HG03565 (cell line): ENCODE data around the gene CERS6.
"Not testable (repeated sequence)": the region's sequence is repeated elsewhere in the genome, so short reads cannot be mapped to it uniquely, and the experiment has no call there.

Experiments
- ATAC-seq: cut with Tn5 transposase; IDR thresholded peaks from one replicate; pipeline ENCODE4 v1.9.1; 2021; ENCODE audit warnings: mild to moderate bottlenecking, moderate library complexity; ENCODE audit not compliant: unreplicated experiment

The CERS6 gene

DNA sequence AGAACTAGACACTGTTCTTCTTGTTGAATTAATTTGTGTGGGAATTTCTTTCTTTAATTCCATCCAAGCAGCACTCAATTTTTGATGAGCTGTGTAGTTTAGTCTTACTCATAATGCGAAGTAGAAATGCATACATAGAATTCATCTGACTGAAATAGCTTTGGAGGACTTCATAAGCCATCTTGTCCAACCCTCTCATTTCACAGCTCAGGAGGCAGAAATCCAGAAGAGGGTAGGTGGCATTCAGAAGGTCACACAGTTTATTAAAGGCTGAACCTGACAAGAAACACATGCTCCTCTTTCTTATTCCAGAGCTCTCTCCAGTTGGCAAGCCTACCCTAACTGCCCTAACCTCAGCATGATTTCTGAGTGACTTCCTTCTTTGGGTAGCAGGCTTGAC lies 177.1 kb downstream of the CERS6 start:
- ATAC-seq, result no peak

DNA sequence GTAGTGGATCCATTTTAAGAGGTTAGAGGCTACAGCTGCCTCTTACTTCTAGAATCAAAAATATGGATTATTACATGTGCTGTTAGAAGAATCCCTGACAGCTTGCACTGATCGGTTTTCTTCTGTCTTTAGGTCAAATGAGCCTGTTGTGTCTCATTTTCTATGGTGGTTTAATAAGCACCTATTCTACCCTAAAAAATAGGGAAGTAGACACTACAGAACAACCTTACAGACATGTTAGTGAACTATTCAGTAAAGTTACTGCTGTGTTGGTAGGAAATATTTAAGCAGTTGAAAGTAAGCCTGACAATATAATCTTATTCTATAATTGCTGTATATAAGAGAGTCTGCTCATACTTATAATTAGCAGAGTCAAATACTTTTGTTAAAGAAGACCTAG lies 177.8 kb downstream of the CERS6 start:
- no peak for ATAC-seq

DNA sequence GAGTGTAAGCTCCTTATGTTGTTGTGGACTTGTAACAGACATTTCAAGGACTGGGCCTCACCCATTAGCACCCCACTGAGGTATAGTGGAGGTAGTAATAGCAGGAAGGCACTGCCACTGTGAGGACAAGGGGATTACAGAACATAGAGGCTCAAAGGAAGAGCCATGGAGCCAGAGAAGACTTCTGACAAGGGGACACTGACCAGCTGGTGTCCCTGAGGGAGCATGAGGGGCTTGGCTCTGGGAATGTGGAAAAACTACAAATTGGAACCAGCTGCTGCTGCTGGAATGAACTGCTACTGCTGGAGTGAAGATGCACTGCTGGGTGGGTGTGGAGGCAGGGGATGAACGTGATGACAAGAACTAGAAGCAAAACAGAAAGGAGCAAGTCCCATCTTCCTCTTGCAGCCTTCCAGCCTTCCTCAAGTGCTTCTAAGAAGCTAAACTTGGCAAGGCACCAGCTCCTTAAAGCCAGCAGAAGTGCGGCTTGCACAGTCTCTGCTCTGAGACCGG lies 179.0 kb downstream of the CERS6 start:
- ATAC-seq, result no peak

DNA sequence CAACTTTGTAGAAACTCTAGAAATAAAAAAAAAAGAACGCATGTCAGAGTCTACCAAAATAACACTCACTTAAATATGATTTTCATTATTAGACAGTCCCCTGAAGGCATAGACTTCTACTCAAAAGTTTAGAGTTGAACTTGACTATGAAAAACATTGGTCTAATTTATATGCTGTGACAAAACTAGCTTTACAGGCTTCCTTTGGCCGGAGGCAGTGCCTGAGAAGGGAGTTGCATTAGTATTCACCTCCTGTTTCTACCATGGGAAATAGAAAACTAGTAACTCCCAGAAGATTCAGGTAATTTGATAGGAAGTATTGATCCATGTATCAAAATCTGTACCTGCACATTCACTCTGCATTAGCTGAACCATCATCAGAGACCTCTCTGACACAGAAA lies 182.9 kb downstream of the CERS6 start:
- no peak for ATAC-seq

DNA sequence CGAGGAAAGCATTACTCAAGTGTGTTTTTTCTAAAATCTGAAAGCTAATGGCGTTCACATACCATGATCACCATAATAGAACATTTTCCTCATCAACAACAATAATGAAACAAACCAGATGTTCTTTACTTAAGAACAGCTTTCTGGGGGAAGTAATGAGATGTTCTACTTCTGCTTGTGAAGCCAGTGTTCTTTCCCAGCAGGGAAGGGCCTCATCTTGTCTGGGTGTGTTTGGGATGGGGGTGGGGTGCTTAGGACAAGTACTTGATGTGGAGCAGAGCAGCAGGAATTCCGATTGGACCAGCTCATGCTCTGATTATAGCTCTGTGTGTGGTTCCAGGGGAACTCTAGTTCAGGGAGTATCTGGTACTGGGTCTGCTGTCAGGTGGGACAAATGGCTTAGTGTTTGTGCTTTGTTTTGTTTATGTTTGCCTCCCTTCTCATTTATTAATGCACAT lies 183.4 kb downstream of the CERS6 start:
- ATAC-seq, result no peak

DNA sequence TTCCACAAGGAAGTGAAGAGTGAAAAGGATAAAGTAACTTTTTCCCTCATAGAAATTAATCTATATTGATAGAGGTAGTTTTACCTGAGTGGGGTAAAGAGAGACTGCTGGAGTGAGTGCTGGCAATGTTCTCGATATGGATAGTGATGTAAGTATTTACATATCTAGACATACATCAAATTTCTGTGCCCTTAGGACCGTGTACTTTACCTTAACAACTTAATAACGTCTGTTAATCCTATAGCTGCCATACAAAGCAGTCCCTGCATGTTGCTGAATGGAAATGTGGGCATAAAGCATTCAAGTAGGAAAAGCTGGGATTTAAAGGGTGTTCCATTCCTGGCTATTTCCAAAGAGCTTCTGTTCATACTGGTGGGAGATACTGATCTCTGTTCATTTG lies 184.0 kb downstream of the CERS6 start:
- ATAC-seq, result no peak

DNA sequence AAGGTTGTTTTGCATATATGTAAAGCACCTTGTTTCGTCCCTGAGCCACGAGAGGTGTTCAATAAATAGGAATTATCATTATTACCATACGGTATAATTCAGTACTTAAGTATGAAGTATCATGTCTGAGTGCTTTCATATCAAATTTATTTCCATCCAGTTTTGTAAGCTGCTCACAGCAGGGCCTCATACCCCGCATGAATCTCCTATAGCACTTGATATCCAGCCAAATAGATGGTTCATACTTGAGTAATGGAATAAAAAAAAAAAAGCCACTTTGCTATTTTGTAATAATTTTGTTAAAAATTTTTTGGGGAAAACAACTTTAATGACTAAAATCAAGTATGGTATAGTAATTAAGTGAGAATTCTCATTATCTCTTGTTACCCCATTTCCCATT lies 185.6 kb downstream of the CERS6 start:
- no peak for ATAC-seq

DNA sequence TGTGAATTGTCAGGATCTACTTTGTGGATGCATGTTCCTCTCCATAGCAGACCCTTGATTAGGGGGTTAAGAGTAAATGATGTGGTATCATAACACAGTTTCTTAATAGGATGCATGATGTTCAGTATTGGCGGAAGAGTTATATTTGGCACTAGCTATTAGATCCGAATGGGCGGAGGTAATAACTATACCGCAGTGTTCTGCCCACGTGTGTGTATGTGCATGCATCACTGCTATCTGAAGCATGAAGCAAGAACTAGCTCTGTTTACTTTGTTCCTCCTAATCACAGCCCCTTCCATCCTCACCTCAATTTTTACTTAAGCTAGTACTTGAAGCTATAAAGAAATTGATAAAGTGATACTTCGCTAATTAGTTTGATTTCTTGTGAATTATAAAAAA lies 186.8 kb downstream of the CERS6 start:
- no peak for ATAC-seq

DNA sequence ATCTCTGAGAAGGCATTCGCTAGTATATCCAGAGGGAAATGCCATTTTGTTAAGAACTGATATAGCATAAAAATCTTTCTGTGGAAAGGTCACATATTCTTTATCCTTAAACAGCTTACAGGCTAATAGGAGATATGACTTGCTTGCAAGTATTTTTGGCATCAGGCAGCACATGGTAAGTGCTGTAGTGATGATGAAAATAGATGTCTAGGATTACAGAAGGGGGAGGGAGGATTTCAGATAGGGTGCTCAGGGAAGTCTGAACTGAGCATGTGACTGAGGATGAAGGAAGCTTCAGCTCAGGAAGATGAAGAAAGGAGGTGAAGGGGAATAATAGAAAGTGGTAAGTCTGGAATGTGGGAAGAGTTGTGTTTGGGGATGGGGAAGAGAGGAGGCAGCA lies 187.9 kb downstream of the CERS6 start:
- ATAC-seq, result no peak

DNA sequence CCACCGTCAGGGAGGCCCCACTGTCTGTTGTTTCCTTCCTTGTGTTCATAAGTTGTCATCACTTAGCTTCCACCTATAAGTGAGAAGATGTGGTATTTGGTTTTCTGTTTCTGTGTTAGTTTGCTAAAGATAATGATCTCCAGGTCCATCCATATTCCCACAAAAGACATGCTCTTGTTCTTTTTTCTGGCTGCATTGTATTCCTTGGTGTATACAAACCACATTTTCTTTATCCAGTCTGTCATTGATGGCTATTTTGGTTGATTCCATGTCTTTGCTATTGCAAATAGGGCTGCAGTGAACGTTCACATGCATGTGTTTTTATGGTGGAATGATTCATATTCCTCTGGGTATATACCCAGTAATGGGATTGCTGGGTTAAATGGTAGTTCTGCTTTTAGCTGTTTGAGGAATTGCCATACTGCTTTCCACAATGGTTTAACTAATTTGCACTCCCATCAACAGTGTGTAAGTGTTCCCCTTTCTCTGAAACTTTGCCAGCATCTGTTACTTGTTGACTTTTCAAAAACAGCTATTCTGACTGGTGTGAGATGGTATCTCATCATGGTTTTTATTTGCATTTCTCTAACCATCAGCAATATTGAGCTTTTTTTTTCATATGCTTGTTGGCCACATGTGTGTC lies 189.7 kb downstream of the CERS6 start:
- ATAC-seq, result no peak

DNA sequence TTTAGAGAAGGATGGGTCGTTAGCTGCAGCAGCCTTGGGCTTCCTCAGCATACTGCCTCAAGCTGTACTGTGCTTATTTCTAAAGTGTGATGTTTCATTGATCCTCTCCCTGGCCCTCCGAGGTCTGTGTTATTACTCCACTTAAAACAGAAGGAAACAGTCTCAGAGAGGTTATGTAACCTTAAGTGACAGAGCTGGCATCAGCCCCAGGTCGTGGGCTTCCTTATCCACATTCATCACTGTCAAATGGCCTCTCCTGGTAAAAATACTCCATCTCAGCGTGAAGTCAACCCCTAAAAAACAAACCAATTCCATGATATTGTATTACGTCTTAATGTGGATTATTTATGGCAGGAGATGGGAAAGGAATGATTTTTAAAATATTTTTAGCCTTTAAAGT lies 193.0 kb downstream of the CERS6 start:
- ATAC-seq, result no peak

DNA sequence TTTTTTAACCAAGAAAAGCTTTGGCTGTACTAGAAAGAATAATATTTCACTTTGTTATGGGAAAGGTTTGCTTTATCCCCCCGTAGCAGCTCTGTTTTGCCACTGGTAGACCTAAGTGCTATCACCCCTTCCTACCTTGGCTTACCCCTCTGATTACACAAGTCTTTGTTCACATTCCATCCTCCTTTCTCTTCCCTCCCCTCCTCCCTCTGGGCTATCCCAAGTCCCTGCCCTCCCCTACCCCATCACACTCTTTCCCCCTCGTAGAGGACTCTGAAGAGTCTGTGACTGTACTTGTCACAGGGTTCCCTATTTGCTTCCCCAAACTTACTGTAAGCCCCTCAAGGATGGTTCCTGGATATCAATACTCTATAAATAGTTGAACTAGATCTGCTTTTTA lies 193.5 kb downstream of the CERS6 start:
- no peak for ATAC-seq

DNA sequence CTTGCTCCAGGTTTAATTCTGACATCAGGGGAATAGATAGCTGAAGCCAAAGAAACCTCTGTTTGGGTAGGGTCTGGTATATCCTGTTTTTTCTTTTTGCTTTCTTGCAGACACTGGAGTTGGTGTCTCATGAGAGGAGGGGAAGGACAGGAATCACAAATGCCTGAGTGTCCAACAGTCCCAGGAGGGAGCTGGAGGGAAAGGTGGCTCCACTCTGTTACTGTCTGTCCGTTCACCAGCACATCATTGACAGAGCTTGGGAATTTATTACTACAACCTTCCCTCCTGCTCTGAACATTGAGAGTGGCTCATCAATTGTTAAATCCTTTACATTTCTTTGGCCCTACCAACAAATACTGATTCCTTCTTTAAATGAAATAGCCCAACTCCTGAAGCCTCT lies 194.1 kb downstream of the CERS6 start:
- ATAC-seq, result no peak

DNA sequence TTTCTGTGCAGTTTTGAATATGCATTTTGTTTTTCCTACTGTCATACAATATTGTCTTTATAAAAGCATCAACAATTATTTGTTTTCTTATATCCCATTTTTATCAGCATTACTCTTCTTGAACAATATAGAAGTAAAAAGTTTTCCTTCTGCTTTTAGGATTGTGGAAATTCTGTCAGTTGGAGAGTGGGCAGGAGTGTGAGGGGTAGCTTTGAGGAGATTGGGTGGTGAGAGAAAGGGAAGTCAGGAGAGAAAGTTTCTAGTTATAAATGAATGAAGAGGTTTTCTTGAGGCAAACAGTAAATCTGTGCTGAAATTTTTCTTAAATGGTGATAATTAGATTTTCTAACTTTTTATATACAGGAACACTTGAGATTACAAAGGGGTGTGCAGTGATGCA lies 194.7 kb downstream of the CERS6 start:
- no peak for ATAC-seq

DNA sequence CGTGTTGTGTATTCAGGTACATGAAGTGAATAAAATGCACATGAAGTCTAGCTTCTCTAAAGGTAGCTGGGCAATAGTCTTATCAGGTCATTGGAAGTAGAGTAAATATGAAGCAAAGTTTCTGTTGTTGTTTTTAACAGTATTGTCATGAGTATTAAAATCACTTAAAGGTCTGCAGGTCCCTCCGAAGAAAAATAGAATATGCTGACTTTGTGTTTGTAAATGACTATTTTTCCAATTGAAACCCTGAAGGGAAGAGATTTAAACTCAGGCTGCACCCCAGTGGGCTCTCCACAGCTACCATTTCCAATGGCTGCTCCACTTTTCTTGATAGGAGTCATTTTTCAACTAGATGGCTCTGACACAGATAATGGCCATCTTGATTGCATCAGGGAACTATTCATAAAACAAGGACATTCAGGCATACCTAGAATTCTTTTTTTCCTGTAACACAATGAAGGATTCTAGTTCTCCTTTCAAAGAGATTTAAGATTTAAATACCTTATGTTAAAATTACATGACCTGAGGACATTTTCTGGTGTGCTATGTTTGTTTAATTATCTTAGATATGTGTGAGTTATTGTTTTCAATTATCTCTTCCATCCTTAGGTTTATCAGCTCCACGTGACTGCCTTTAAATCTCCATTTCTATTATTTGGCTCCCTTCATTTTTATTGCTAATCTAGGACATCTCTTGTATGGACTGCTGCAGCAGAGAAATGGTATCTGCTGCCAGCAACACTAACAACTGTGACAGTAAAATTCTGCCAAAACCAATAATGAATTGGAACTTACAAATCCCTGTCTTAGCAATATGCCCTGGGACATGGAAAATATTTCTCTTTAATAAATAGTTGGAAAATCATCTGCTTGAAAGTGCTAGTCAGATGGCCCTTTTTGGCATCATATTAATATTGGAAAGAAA lies 197.2 kb downstream of the CERS6 start:
- ATAC-seq, result no peak

DNA sequence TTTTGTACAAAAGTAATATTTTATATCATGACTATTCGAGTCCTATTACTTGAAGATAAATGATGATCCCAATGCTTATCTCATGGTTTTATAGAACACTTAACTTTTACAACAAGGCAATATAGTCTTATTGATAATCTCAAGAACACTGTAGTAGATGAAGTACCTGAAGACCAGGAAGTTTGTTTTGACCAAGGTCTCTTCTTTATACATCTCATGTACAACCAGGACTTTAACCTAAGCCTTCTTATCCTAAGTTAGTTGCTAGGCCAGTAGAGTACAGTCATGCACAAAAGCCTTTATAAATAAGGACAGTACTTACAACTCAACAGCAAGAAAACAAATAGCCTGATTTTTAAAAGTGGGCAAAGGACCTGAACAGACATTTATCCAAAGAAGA lies 198.6 kb downstream of the CERS6 start:
- no peak for ATAC-seq

DNA sequence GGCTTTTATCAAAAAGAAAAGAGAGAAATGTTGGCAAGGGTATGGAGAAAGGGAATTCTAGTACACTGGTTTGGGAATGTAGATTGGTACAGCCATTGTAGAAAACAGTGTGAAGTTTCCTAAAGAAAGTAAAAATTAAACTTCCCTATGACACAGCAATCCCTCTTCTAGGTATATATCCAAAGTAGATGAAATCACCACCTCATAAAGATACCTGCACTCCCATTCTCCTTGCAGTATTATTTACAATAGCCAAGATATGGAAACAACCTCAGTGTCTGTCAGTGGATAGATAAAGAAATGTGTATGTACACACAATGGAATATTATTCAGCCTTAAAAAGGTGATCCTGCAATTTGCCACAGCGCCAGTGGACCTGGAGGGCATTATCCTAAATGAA lies 199.1 kb downstream of the CERS6 start:
- no peak for ATAC-seq

DNA sequence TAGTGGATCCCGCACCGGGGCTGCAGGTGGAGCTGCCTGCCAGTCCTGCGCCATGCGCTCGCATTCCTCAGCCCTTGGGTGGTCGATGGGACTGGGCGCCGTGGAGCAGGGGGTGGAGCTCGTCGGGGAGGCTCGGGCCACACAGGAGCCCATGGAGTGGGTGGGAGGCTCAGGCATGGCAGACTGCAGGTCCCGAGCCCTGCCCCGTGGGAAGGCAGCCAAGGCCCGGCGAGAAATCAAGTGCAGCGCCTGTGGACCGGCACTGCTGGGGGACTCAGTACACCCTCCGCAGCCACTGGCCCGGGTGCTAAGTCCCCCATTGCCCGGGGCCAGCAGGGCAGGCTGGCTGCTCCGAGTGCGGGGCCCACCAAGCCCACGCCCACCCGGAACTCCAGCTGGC lies 201.3 kb downstream of the CERS6 start:
- ATAC-seq, result not testable (repeated sequence)

DNA sequence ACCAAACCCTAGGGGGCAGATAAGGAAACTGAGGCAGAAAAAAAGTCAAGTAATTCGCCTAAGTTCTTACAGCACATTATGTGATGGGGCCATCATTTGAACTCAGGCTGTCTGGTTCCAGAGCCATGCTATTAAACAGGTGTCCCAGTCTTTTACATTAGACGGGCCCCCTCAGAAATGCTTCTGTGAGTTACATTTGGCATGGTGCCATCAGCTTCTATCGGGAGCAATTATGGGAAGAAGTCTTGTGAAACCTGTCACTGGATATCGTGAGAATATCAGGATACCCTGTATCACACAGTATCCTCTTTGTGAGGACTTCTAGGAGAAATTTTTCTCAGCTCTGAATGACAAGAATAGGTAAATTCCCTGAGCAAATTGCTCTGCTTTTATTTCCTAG lies 202.6 kb downstream of the CERS6 start:
- no peak for ATAC-seq

DNA sequence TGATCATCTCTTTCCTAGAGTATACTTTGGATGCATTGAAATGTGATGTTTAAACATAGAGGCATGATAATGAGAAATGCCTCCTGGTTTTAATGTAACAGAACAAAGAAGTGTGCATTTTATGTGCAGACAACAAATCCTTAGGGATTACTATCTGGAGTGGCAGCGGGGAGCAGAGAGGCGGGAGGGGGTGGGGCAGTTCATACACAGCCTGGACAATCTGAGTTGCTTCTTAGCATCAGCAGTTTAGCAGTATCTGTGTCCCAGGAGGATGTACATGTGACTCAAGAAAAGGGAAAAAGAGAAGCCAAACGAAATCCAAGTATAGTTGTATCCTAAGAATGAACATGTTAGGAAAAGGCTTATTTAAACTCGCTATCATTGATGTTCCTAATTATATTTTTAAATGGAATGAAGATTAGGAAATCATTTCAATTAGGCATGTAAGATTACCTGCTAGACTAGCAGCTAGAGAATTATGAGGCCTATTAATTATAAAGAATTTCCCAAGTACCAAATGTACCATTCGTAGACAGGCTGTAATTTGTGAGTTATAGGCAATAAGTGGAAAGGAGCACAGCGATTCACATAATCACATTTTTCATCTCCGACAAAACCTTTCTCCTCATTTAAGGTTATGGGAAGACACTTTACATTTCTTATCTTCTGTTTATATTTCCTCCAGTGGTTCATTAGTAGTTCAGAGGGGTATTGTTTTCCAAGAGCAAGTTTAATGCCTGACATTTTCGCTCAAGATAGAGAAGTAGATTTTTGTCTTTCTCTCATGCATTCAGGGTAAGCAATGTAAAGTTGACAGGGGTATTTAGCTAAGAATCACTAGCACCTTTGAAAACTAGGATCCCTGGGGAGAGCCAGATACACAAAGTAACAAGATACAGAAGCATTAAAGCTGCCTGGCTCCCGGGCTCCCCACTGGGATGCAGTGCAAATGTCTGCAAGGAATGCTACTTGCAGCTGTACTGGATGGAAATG lies 205.1 kb downstream of the CERS6 start:
- no peak for ATAC-seq

DNA sequence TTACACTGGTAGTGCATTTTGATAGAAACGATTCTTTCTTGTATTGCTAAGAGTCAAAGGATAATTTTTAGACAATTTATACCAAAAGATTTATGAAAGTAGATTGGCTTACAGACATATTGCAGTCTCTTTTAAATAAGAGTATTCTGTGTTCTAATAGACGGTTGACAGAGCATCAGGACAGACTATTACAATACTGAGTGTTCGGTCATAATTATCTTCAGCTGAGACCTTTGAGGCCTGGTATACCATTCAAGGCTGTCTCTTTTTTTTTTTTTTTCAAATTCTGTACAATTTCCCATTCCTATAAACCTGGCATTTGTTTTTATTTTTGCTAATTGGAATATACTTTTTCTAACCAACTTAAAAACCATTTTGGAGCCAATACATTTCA lies 205.8 kb downstream of the CERS6 start:
- ATAC-seq, result no peak
